Mucosa of gallbladder (tissue), 1 donor: ENCODE data around the gene OCSTAMP. TPM values are rescaled to one million over a fixed set of nuclear protein-coding genes. Genes with fewer than 3 reads are reported as not detected.

Source experiments
- DNase-seq: peaks from one replicate; pipeline ENCODE4 v3.0.0-alpha.2; 2020; ENCODE audit warnings: low spot score
- total RNA-seq: library from RNA; stranded (reverse); gene quantifications from one replicate; pipeline ENCODE4 v1.2.1, GENCODE V29; 2021
- donor health status: DM: no; HTN: no; CAD: no.

Gene OCSTAMP
- total RNA-seq, 1 donor from 2014 or later, result not detected

- DNase-seq, result no peak
Observed at GRCh38 chr20:46553926-46554325, 3.5 kb upstream of the OCSTAMP start.

- DNase-seq, result no peak
Observed at GRCh38 chr20:46552460-46553420, 2.3 kb upstream of the OCSTAMP start.

GRCh38 chr20:46551522-46552381, 1.3 kb upstream of the OCSTAMP start:
- DNase-seq, result no peak

- DNase-seq, result no peak
Observed at GRCh38 chr20:46549188-46549972, 1.1 kb downstream of the OCSTAMP start.

GRCh38 chr20:46548688-46549087, 1.8 kb downstream of the OCSTAMP start:
- no peak for DNase-seq

GRCh38 chr20:46547995-46548394, 2.5 kb downstream of the OCSTAMP start:
- no peak for DNase-seq

GRCh38 chr20:46546936-46547335, 3.5 kb downstream of the OCSTAMP start:
- DNase-seq, result no peak

- DNase-seq, result no peak
Observed at GRCh38 chr20:46546298-46546697, 4.2 kb downstream of the OCSTAMP start.

- DNase-seq, result no peak
Observed at GRCh38 chr20:46545827-46546138, 4.7 kb downstream of the OCSTAMP start.

GRCh38 chr20:46545077-46545826, 5.2 kb downstream of the OCSTAMP start:
- DNase-seq, result no peak

GRCh38 chr20:46544576-46544975, 5.9 kb downstream of the OCSTAMP start:
- DNase-seq, result no peak

- DNase-seq, result no peak
Observed at GRCh38 chr20:46543959-46544358, 6.5 kb downstream of the OCSTAMP start.

GRCh38 chr20:46543033-46543432, 7.4 kb downstream of the OCSTAMP start:
- no peak for DNase-seq

GRCh38 chr20:46541229-46541935, 9.1 kb downstream of the OCSTAMP start:
- DNase-seq, result no peak

- DNase-seq, result no peak
Observed at GRCh38 chr20:46539113-46539512, 11.3 kb downstream of the OCSTAMP start.

- no peak for DNase-seq
Observed at GRCh38 chr20:46530640-46531039, 19.8 kb downstream of the OCSTAMP start.

- no peak for DNase-seq
Observed at GRCh38 chr20:46523696-46524328, 26.6 kb downstream of the OCSTAMP start.

GRCh38 chr20:46523108-46523507, 27.3 kb downstream of the OCSTAMP start:
- DNase-seq, result peak; percentile 44

- DNase-seq, result peak; percentile 58
Observed at GRCh38 chr20:46520976-46521579, 29.4 kb downstream of the OCSTAMP start.

GRCh38 chr20:46520540-46520939, 29.9 kb downstream of the OCSTAMP start:
- no peak for DNase-seq
